Hepatocyte (in vitro differentiated cells): ENCODE data around the gene HOMER1.

Experiments
- CTCF ChIP-seq: fragments of 200-600 bp; sonication (generic); IDR thresholded peaks from 2 replicates; pipeline ENCODE4 v1.5.1; 2016; ENCODE audit warnings: antibody characterized with exemption, mild to moderate bottlenecking; ENCODE audit not compliant: poor library complexity
- EZH2 ChIP-seq: fragments of 200-600 bp; sonication (generic); IDR thresholded peaks from 2 replicates; pipeline ENCODE4 v1.6.1; 2016; ENCODE audit warnings: antibody characterized with exemption, mild to moderate bottlenecking, borderline replicate concordance
- EZH2phosphoT487 ChIP-seq: fragments of 200-600 bp; sonication (generic); IDR thresholded peaks from one replicate; pipeline ENCODE4 v1.6.1; 2018; ENCODE audit warnings: antibody characterized with exemption, mild to moderate bottlenecking, low read depth, moderate library complexity; ENCODE audit not compliant: unreplicated experiment, severe bottlenecking

GRCh38 chr5:79547982-79548381 lies 34.0 kb upstream of the HOMER1 start:
- TF ChIP-seq CTCF (no peak), EZH2phosphoT487 (no peak), EZH2 (no peak)
